GF-D8 (cell line): Measurements from ENCODE around the gene RPL38.

Source experiments
- DNase-seq: peaks from one replicate; lab custom pipeline; 2025; lab: John Stamatoyannopoulos, UW

The RPL38 gene

GRCh38 chr17:74250324-74250995 is 47.0 kb downstream of the RPL38 start:
- no peak for DNase-seq

- no peak for DNase-seq
Observed at GRCh38 chr17:74251051-74251450, 47.6 kb downstream of the RPL38 start.

GRCh38 chr17:74251569-74251968 is 48.1 kb downstream of the RPL38 start:
- no peak for DNase-seq

- DNase-seq, result no peak
Observed at GRCh38 chr17:74252211-74252610, 48.7 kb downstream of the RPL38 start.

- no peak for DNase-seq
Observed at GRCh38 chr17:74253036-74253435, 49.6 kb downstream of the RPL38 start.

GRCh38 chr17:74257311-74257710 is 53.8 kb downstream of the RPL38 start:
- no peak for DNase-seq

GRCh38 chr17:74259667-74260524 is 56.4 kb downstream of the RPL38 start:
- DNase-seq, result no peak
